GM11168 (cell line): ENCODE results near the gene CELSR2.
"Not testable (repeated sequence)": the region's sequence is repeated elsewhere in the genome, so short reads cannot be mapped to it uniquely, and the experiment has no call there.

Experiments
- in situ Hi-C: fragments of 300-500 bp; cut with MboI; formaldehyde crosslinking; loops from one replicate; pipeline ENCODE4 v1.12.0; 2022; ENCODE audit warnings: low sequenced_read_pairs; ENCODE audit not compliant: unreplicated experiment

Gene CELSR2

GRCh38 chr1:109295712-109296415, 46.5 kb downstream of the CELSR2 start:
- in situ Hi-C loops, result no loop called here

DNA sequence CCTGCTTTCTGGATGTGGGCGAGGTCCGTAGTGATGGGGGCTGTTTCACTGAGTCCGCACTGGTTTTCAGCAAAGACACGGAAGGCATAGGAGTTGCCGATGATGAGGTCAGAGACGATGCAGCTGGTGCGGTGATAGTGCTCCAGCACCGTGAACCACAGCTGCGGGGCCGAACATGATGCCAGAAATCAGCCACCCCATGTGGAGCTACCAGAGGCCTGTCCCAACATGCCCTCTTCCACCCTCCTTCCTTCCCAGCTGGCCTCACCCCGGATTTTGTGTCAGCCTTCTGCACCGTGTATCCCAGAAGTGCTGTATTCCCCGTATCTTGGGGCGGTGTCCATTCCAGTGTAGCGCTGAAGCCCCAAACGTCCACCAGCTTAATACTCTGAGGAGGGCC, 47.4 kb downstream of the CELSR2 start:
- in situ Hi-C loops, result no loop called here

- in situ Hi-C loops, result no loop called here
These were observed 49.6 kb downstream of the CELSR2 start for GRCh38 chr1:109298666-109299557.

- in situ Hi-C loops, result no loop called here
These were observed 50.4 kb downstream of the CELSR2 start for GRCh38 chr1:109299558-109300343.

DNA sequence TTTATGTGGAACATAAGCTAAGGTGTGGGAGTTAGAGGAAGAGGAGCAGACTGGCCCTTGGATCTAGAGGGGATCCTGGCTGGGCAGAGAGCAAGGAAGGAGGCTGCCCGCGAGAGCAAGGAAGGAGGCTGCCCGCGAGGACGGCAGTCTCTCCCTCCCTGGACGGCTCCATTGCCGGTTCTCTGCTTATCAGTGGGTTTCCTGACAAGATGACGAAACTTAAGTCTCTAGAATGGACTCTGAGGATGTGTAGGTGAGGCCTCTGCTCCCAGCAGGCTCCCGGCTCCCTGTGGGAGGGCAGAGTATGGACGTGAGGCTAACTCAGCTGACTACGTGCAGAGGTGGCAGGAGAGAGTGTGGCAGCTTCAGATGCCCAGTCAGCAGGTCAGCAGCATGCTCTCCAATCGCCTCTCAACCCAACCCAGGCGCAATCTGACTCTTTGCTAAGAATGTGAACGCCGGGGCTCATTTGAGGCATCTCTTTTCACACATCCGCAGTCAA, 51.4 kb downstream of the CELSR2 start:
- in situ Hi-C loops, result no loop called here

DNA sequence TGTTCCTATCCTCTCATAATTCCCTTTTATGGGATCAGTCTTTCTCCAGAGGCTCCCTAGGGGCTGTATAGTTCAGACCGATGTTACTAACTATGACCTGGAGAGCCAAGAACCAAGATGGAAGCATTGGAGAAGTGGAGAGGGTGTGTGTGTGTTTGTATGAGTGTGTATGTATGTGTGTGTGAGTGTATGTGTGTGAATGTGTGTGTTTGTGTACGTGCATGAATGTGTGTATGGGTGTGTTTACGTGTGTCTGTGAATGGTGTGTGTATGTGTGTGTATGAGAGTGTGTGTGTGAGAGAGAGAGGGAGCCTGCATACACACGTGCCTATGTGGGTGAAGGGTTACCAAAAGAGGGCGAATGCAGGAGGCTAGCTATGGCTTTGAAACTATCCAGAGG, 52.5 kb downstream of the CELSR2 start:
- in situ Hi-C loops, result no loop called here

- in situ Hi-C loops, result no loop called here
These were observed 55.0 kb downstream of the CELSR2 start for GRCh38 chr1:109304226-109304920.

- in situ Hi-C loops, result not testable (repeated sequence)
These were observed 56.7 kb downstream of the CELSR2 start for GRCh38 chr1:109305991-109306390.

GRCh38 chr1:109306832-109307273, 57.5 kb downstream of the CELSR2 start, which contains the start of gene MYBPHL:
TSS of gene MYBPHL (minus strand) at chr1:109307011. CDS start at chr1:109306991, 20 bp downstream.
- in situ Hi-C loops, result no loop called here

DNA sequence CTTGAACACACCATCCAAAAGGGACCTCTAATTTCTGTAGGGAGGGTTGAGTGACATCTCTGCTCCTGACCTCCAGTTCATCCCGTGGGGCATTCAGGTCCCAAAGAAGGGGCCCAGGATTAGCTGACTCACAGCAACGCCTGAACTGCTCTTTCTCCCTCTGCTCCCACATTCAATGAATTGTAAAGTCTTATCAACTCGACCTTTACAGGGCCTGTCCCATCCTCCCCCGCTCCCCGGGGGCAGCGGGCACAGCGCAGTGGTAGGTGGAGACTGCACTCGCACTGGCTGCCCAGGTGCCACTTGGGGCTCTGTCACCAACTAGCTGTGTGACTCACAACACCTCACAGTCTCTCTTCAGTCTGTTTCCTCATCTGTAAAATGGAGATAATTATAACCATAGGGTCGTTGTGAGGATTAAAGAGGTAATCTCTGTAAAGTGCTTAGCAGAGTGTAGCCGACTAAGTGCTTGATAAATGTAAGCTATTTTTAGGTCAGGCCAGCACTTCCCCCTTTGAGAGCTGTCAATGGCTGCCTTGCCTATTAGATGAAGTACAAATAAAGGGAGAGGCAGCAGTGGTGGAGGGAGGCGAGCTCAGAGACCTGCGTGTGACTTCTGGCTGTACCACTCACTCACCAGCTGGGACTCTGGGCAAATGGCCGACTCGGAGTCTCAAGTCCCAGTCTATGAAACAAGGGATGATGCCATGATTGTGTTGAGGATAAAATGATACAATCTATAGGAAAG, 58.1 kb downstream of the CELSR2 start:
- in situ Hi-C loops, result no loop called here

- in situ Hi-C loops, result no loop called here
These were observed 60.0 kb downstream of the CELSR2 start for GRCh38 chr1:109309347-109309746.

GRCh38 chr1:109312246-109312645, 62.9 kb downstream of the CELSR2 start:
- in situ Hi-C loops, result no loop called here

GRCh38 chr1:109312978-109313775, 63.8 kb downstream of the CELSR2 start:
- in situ Hi-C loops, result no loop called here

DNA sequence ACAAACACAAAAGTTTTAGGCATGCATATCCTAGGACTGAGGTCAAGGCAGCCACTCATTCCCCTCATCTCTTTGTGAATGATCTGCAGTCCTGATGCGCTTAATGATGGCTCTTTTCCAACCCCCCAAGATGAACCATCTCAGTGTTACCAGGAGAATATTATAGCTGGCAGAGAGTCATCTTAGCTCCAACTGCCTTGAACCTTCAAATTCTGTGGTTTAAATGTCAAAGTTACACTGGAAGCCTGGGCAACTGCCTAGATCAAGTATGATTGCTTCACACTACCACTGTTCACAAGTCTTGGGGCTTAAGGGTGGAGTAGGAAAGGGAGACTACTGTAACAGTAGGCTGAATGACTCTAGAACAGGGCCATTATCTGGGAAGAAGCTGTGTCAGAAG, 65.5 kb downstream of the CELSR2 start:
- in situ Hi-C loops, result no loop called here

GRCh38 chr1:109315288-109315687, 65.9 kb downstream of the CELSR2 start:
- in situ Hi-C loops, result no loop called here

DNA sequence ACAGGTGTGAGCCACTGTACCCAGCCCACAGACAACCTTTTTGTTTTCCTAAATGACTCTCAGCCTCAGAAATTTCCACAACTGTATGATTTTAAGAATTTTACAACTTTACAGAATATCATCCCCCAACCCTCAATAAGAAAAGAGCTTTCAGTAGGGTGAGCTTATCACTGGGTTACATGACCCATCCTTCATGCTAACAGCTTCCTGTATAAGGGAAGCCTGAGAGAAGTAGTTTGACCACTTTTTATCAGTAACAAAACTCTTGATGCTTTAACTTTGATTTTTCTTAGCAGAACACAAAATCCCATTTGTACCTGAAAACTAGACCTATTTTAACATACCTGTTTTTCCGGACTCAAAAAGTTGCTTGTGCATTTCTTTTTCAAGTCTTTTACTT, 67.2 kb downstream of the CELSR2 start:
- in situ Hi-C loops, result no loop called here

DNA sequence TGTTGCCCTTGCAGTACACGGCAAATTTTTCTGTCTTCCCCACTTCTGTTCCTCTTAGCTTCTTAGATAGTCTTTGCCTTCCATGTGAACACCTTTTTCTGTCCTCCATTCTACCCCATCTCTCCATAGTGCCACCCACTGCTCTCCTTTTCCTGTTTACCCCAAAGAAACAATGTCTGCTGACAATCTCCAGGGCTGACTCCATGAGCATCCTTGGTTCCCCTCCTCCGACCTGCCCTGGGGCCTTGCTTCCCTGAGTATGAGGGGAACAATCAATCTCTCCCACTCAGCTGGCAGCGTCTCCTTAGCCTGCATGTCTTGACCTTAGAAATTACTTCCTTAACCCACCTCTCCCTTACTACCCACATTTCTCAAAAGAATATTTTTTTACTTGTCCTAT, 69.8 kb downstream of the CELSR2 start:
- in situ Hi-C loops, result no loop called here

DNA sequence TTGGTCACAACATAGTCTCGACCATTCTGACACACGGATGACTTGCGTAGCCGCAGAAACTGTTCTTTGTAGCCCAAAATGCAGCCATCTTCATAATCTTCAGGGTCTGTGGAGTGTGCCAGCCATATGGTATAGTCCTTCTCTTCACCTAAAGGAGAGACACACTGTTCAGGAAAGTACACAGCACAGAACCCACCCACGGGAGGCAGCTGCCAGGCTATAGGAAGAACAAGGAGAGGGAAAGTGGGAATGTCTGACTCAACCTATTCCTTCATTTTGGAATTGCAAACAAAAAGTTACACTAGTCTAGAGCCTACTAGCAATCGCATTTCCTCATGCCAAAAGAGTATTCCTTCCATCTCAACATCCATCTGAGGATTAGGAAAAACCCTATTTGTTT, 73.6 kb downstream of the CELSR2 start:
- in situ Hi-C loops, result no loop called here
